Measurements from ENCODE around the gene TIE1. TPM values are rescaled to one million over a fixed set of nuclear protein-coding genes. Genes with fewer than 3 reads are reported as not detected.

The TIE1 gene
- total RNA-seq, 2 donors from 2014 or later = 5.1 to 7.6 TPM

DNA sequence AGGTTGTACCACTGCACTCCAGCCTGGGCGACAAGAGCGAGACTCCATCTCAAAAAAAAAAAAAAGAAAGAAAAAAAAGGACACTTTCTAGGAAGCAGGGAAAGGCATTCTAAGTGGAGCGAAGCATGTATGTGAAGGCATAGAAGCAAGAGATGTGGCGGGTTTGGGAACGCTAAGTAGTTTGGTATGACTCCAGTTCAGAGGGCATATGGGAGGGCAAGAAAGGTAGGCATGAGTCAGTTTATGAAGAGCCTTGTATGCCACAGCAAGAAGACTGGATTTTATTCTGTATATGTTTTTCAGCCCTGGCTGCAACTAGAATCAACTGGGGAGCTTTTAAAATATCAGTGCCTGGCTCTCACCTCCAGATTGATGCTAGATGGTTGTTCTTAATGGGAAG, 71.4 kb downstream of the TIE1 start:
- TF ChIP-seq, protein P1, sequence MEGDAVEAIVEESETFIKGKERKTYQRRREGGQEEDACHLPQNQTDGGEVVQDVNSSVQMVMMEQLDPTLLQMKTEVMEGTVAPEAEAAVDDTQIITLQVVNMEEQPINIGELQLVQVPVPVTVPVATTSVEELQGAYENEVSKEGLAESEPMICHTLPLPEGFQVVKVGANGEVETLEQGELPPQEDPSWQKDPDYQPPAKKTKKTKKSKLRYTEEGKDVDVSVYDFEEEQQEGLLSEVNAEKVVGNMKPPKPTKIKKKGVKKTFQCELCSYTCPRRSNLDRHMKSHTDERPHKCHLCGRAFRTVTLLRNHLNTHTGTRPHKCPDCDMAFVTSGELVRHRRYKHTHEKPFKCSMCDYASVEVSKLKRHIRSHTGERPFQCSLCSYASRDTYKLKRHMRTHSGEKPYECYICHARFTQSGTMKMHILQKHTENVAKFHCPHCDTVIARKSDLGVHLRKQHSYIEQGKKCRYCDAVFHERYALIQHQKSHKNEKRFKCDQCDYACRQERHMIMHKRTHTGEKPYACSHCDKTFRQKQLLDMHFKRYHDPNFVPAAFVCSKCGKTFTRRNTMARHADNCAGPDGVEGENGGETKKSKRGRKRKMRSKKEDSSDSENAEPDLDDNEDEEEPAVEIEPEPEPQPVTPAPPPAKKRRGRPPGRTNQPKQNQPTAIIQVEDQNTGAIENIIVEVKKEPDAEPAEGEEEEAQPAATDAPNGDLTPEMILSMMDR (IDR thresholded peaks at IDR 0.05) = no peak
- no peaks in the 10 kb centered on the region for H3K4me1 ChIP-seq
- H3K4me3 ChIP-seq = no peak overlapping the region
- H3K36me3 ChIP-seq = no peaks in the 10 kb centered on the region
- no peaks in the 10 kb centered on the region for H3K27me3 ChIP-seq
- no peak overlapping the region for H3K27ac ChIP-seq
- no peaks in the 10 kb centered on the region for H3K9me3 ChIP-seq
- no peak for DNase-seq
- intact Hi-C loops (cut with DNase I) = no loop called here
- no peak overlapping the region for H3K9ac ChIP-seq (ENCODE audit: low read depth in 2 of 2, low read length in 2 of 2)

Small RNA genes lying within 50 kb of the gene (microRNA-seq; reads per million reads assigned to microRNA genes)
- gene MIR6734 = 3.9 reads per million

Other genes starting within 250 kb of the TIE1 start
- 10 to 100 TPM; 28.4 to 85.4 TPM for gene EBNA1BP2, start 128.7 kb upstream of the TIE1 start, total RNA-seq
- gene CFAP57, start 128.7 kb upstream of the TIE1 start, total RNA-seq = under 1 TPM in 1 of 2 donors, not detected in 1; 0.66 TPM
- 10 to 100 TPM; 59.8 to 80.0 TPM for gene TMEM125, start 31.0 kb upstream of the TIE1 start, total RNA-seq
- 10 to 100 TPM; 67.4 to 94.3 TPM for gene C1orf210, start 15.4 kb upstream of the TIE1 start, total RNA-seq
- under 1 TPM in 1 of 2 donors, not detected in 1; 0.12 TPM for gene MPL, start 36.8 kb downstream of the TIE1 start, total RNA-seq
- 100 to 1,000 TPM in 1 of 2 donors, 10 to 100 TPM in 1; 42.6 to 201 TPM for gene CDC20, start 58.0 kb downstream of the TIE1 start, total RNA-seq
- 100 to 1,000 TPM; 165 to 176 TPM for gene ELOVL1, start 67.0 kb downstream of the TIE1 start, total RNA-seq
- 10 to 100 TPM; 39.2 to 51.3 TPM for gene MED8, start 88.8 kb downstream of the TIE1 start, total RNA-seq
- gene SZT2, start 88.9 kb downstream of the TIE1 start, total RNA-seq = 10 to 100 TPM; 34.8 to 50.5 TPM
- 10 to 100 TPM; 50.8 to 55.6 TPM for gene HYI, start 152.9 kb downstream of the TIE1 start, total RNA-seq
- gene PTPRF, start 229.9 kb downstream of the TIE1 start, total RNA-seq = 100 to 1,000 TPM; 351 to 449 TPM

Data from colonic mucosa (tissue), 4 donors.